NCI-H146 (cell line): ENCODE data around the gene SLC15A1.

Experiments used
- DNase-seq: peaks from one replicate; lab custom pipeline; 2025; lab: John Stamatoyannopoulos, UW

Gene SLC15A1

DNA sequence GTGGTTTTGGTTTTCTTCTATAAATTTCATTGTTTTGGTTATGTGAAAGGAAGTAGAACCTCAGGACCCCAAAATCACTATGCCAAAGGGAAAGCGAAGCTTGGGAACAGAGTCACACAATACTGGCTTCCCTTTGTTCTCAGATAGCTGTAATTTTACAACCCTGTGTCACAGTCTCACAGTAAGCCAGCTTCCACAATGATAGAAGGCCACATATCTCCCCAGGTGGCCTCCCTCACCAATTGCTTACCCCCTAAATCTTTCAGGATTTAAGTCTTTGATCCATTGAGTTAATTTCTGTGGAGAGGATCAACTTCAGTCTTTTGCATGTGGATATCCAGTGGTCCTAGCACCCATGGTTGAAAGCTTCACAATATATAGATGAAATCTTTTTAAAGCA lies 58.7 kb downstream of the SLC15A1 start:
- no peak for DNase-seq

DNA sequence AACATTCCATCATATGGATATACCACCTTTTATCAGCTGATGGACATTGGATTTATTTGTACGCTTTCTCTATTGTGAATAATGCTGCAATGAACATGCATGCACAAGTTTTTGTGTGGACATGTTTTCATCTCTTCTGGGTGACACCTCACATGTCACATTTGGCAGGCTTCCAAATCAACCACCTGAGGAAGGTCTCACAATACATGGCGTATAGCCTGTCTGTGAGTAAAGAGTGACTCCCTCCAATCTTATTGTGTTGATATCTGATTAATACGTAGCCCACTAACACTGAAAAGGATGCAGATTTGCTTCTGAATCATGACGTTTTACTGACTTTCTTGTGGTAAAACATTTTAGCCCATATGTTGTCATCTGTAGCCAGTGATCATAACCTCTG lies 61.1 kb downstream of the SLC15A1 start:
- DNase-seq = peak; percentile 29

DNA sequence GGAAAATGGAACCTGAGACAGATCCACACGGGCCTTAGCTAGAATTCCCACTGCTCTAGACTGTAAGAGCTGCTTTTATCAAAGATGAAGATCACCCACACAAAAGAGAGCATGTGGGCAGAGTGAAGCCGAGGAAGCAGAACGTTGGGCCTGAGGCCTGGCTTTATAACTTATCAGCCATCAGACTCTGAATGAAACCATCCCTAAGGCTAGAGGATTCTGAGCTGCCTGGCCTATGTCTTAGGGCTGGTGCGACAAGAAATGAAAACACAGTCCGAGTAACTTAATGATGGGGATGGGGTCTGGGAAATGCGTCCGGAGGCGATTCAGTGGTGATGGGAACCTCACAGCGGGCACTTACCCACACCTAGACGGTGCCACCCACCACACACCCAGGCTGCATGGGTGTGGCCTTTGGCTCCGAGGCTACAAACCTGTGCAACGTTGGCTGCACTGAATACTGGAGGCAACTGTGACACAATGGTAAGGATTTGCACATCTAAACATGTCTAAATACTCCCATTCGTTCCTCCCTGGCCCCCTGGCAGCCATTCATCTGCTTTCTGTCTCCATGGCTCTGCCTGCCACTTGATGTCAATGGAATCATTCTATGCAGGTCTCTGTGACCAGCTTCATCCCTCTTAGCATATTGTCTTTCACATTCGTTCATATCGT lies 62.0 kb downstream of the SLC15A1 start:
- DNase-seq = no peak

DNA sequence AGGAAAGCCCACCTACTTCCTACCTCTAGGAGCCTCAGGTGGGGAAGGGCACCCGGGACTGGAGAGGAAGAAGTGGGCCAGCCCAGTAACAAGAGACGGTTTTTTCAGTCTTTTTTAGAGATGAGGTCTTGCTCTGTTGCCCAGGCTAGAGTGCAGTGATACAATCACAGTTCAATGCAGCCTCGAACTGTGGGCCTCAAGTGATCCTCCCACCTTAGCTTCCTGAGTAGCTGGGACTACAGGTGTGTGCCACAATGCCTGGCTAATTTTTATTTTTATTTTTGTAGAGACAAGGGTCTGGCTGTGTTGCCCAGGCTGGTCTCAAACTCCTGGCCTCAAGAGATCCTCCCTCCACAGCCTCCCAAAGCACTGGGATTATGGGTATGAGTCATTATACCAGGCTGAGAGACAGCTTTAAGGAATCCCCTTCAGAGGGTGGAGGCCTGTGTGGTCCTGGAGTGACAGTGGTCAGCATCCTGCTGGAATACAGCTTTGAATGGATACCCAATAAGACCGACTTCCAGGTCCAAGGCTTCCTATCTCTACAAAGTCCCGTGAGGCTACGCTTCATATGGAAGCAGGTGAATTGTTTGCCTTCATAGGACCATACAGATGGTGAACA lies 63.0 kb downstream of the SLC15A1 start:
- no peak for DNase-seq

DNA sequence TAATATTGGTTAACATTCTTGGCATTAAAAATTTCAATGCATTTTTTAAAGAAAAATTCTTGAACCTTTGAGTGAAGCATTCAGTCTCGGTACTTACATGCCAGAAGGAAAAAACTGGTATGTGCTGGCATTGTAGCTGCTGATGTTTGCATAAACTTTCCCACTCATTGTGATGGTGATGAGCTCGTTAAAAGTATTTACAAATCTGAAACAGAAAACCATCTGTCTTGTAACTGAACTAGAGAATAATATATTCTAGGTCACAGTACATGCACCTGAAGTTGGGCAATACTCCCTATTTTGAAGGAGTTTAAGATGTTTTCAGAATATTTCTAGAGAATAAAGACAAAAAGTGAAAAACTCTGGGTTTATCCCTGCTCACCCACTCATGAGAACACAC lies 64.1 kb downstream of the SLC15A1 start:
- no peak for DNase-seq

DNA sequence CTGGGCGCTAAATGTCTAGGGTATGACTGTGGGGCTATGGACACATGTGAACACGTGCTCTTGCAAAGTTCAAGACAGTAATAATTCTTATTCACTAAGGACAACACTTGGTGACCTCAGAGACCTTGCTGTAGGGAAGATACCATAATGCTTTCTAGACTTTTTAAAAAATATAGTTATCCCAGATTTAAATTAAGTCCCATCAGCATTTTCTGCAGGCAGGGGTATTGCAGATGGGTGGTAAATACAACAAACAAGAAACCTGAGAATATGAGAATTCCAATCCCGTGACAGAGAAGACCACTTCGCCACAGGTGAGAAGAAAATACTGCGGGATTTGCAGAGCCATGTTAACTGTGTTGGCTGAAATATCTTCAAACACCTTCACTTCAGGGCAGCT lies 65.2 kb downstream of the SLC15A1 start:
- DNase-seq = no peak

DNA sequence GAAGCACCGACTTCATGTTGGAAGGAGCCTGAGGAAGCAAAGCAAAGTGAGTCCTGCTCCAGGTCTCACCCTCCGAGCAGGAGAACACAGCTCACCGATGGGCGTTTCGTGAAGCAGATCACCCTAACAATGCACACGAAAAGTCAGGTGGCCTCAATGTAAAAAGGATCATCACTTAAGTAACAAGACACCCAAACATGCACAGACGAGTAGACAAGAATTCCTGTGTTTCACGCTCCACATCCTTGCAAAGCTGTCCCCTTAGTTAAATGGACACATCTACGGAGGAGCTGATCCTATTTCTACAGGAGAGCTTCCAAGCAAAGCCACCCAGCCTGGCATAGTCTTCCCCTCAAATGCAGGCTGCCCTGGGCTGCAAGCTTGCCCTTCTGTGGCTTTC lies 66.2 kb downstream of the SLC15A1 start:
- no peak for DNase-seq

DNA sequence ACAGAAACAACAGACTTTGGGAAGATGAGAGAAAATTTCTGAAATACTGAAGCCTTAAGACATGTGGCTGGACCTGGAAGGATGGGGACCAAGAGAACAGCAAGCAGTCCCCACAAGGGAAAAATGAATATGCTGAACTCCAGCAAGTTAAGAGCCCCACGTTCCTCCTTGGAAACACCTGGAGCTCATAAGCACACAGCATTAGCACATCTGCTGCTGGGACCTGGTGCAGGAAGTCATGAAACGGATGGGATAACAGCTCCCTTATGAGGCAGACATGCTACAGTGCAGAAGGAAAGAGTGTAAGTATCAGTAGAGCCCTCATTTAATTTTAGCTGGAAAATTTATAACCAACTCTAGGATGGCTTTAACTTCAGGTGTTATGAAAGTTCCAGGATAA lies 67.3 kb downstream of the SLC15A1 start:
- no peak for DNase-seq

DNA sequence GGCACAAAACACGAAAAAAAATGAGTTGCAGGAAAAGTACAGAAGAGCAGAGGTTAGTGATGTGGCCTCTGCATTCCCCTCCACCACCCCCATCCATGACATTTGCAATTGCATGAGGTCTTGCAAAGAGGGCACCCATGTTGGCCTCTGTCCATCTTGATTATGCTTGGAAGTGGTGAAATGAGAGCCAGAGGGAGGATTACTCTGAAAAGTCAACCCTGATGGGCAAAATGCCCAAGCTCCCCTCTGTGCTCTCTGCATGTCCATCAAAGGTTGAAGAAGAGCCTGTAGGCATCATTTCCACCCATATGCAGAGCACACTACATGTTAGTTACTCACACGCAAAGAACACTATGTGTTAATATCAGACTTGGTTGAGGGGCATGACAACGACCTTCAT lies 71.4 kb downstream of the SLC15A1 start:
- DNase-seq = no peak

DNA sequence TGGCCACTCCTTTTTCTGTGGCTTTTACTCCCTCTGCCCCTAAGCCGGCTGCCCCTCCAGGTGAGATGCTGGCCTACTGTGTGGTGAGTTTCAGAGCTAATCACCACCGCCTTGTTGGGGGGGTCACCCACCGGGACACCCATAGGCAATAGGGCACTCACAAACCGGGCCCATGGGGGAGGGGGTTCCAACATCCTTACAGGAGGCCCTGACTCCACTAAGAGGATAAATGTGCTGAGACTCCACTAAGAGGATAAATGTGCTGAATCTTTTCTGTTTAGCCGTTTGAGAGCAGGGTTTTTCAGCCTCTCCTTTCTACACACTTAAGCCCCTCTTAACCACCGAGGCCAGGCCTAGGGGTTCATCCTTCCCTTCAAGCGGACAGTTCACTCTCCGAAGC lies 73.7 kb downstream of the SLC15A1 start:
- DNase-seq = no peak

DNA sequence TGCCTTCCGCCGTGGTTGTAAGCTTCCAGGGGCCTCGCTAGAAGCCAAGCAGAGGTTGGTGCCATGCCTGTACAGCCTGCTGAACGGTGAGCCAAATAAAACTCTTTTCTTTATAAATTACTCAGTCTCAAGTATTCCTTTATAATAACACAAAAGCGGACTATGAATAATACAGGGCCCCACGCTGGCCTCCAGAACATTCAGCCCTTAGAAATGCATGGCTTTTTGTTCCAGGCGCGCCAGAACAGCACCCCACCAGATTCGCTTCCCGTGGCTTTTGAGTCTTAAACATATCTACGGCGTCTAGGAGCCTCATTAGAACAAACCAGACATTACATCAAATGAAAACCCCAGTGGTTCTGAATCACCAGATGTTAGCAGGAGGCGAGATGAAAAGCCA lies 75.1 kb downstream of the SLC15A1 start:
- no peak for DNase-seq

DNA sequence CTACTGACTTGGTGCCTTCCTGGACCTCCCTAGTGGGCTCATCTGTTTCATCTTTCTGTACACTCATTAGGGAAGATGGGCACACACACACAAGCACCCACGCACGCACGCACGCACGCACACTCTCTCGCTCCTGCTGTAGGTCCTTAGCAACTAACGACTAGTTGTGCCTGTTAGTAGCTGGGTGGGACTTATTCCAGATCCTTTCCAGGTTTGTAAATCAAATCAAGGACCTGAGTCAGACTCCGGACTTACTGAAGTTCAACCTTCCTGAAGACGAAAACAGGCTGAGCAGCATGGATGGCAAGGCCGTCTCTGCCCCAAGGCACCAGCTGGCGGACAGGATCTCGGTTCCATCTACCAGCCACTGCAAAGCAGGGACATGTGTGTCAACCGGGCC lies 76.2 kb downstream of the SLC15A1 start:
- DNase-seq = no peak

DNA sequence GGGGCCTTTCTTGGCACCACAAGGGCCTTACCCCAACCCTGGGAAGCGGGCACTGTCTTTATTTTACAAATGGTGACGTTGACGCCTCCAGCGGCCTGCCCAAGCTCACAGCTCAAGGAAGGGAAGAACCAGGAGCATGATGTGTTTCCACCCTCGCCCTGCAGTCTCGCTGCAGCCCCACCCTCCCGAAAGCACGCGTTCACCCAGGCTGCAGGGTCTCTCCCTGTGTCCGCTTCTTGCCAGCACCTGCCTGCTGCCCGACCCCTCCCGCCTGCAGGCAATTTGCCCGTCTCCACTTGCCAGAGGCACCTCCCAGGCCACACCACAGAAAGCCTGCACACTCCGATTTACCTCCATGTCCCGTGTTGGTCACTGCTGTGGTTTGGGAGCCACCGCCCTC lies 76.6 kb downstream of the SLC15A1 start:
- DNase-seq = no peak

DNA sequence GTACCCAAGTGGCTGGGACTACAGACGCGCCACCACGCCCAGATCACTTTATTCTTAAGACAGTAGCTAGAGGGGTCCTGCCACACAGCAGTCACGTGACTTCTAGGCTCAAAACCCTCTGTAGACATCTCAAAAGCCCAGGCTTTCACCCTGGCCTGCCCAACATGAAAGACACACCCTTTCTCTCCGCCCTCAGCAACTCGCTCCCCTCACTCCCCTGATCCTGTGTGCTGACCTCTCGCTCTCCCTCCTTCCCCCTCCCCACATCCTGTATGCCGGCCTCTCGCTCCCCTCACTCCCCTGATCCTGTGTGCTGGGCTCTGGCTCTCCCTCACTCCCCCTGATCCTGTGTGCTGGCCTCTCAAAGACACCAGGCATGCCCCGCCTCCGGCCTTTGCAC lies 77.4 kb downstream of the SLC15A1 start:
- no peak for DNase-seq

DNA sequence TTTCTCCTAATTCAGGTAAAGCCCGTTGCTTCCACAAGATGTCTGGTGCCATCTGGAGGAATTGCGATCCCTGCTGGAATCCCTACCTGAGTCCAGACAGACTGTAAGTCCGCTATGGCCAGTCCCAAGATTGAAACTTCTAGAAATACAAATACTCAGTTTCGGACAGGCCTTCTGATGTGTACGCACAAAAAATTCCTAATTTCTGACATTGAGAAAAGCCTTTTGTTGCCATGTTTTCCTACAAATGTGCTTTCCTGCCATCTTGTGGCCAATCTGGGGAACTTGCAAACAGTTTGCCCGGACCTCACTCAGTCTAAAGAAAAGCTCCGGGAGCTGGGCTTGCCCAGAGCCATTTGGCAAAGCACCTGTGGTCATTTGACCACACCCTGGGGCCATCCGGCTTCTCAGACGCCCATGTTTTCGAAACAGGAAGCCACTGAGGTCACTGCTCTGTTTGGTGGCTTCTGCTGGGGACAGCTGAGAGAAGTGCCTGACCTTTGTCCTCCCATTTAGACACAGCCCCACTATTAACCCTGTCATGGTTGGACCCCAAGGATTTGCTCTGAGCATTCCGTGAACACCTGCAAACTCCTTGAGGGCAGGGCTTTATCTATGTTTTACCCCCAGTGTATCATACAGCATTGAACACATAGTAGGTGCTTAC lies 79.4 kb downstream of the SLC15A1 start:
- peak; percentile 91 for DNase-seq

DNA sequence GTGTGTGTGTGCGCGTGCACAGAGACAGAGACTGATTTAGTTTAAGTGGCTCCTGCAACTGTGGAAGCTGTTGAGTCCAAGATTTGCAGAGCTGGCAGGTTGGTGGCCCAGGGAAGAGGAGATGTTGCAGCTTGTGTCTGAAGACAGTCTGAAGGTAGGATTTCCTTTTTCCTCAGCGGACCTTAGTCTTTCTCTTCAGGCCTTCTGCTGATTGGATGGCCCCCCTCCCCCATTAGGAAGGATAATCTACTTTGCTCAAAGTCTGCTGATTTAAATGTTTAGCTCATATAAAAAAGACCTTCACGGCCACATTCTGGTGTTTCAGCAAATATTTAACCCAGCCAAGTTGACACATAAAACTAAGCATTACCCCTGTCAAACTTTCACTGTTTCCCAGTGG lies 84.3 kb downstream of the SLC15A1 start:
- DNase-seq = no peak

DNA sequence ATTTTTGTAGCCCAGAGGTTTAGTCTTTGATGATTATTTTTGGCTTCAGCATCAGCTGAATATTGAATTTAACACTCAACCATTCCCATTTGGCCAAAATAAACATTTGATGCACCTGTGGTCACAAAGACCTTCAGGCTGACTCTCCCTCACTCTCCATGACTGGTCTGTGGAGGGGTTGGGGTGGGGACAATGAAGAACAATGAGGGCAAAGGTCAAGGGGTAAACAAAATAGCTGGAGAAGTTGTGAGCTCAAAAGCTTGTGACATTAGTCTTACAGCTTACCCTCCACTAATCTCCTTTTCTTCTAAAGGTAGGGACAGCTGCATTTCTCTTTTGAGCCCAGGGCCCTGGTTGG lies 86.9 kb downstream of the SLC15A1 start:
- DNase-seq = no peak

DNA sequence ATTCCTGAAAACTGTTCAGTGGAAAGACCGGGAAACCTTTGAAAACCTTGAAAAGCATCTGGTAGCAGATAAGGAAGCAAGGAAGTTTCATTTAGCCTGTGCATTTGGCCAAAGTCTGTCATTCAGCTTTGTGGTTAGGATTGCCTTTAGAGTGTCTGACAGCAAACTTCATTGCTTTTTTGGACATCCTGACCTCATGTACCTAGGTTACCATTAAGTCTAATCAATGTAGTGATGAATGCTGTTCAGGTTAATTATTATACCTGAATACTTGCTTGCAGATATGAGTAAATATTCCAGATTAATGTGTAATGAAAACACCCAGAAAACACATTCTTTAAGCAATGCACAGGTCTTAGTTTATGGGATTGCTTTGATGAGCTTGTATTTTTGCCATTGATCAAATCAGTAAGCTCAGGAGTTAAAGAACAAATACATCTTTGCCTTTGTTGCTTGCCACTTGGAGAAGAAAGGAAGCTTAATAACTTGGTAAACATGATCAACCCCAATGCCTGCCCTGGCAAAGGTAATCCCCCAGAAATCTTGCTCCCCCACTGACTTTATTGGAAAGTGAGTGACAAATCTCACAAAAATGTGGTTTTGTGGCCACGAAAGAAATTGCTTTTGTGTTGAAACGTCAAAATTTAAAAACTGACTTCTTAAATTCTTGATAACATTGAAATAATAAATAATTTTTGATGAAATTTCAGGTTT lies 87.4 kb downstream of the SLC15A1 start:
- no peak for DNase-seq

DNA sequence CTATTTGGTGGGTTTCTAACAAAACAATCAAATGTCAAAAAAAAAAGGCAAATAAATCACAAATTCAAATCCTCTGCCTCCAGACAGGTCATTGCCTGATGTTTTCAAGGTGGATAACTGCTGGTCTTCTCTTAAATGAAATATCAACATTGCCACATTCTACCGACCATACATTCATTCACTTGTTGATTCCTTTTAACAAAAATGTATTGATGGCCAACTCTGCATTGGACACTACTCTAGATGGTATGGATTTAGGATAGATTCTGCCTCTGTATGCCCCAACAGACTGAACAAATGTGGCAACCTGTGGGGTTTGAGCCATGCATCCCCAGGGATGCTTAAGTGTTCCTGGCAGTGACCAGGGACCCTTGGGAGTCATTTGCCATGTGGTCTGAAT lies 88.0 kb downstream of the SLC15A1 start:
- no peak for DNase-seq

DNA sequence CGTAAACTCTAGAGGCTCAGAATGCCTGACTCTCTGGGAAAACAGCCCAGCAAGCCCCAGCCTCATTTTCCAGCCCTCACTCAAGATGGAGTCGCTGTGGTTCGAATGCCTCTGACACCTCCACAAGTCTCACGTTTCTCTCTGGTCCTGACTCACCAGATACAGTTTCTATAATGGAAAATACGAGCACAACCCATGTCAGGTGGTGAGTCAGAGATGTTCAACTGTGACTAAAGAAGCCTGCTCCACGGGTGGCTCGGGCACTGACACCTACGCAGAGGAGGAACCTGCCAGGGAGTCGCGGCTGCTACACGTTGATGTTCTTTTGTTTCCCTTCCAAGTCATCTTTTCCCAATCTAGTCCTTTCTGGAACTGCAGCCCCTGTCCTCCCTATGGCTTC lies 88.4 kb downstream of the SLC15A1 start:
- DNase-seq = peak; percentile 44

DNA sequence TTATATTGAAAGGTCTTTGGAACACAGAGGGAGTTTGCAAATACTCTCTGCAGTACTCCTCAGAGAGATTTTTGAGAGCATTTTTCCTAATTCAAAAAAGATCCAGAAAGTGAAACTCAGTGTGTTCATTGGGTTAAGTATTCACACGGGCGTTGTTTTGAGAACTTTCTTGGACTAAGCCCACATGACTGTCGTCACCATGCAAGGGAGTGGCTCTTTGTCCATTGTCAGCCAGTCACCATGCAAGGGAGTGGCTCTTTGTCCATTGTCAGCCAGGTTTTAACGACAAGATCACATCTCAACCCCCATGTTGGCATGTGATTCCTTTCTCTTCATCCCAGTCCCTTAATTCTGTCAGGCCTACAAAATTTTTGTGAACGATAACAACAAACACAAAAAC lies 94.3 kb downstream of the SLC15A1 start:
- no peak for DNase-seq

DNA sequence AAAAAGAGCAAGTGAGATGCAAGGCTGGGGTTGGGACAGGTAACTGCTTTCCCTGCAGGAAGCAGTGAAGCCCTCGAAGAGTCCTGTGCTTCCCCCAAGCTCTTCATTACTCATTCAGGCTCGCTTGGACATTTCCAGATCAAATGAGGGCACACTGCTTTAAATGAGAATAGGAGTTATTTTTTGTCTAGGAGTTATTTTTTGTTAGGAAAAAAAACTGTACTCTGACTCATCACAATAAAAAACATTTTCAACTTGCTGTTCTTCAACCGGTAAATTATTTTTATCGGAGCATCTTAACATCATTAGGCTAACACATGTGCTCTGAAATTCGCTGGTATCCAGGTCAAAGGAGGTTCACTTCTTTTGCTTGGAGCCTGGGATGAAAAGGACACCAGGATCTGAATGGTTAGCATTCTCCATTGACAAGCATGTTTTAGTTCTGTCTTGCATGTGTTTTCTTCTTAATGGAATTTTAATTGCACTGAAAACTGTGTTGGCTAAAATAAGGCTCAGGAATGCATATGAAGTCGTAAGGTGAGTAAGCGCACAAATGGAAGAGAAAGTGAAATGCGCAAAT lies 94.9 kb downstream of the SLC15A1 start:
- DNase-seq = no peak

DNA sequence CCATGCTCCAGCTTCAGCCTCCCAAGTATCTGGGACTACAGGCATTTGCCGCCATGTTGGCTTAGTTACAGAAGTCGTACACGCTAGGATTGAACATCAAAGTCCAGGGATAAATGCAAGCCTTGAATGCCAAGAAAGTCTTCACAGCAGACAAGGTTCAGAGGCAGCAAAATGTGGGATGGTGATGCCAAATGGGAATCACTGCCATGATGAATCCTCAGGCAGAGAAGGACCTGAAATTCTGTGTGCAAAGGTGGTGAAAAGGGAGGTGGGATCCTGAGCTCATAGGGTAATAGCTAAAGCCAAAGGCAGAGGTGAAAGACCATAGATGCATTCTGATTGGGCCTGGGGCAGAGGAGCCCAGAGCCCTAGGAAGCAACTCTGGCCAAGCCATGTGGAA lies 96.2 kb downstream of the SLC15A1 start:
- no peak for DNase-seq
